Measurements from ENCODE around the gene ADPRHL1.
A peak's percentile ranks its signal among the peaks of the same experiment; 100 is the strongest.

Gene ADPRHL1

GRCh38 chr13:113452942-113453901 lies at the start of gene ADPRHL1:
Gene ADPRHL1, minus strand, starts transcription at chr13:113453488. Its CDS starts 51 bp downstream, at chr13:113453437.
- peak; percentile 6 for DNase-seq

- no peak for DNase-seq
Observed at GRCh38 chr13:113502686-113503085, 49.4 kb upstream of the ADPRHL1 start.

DNA sequence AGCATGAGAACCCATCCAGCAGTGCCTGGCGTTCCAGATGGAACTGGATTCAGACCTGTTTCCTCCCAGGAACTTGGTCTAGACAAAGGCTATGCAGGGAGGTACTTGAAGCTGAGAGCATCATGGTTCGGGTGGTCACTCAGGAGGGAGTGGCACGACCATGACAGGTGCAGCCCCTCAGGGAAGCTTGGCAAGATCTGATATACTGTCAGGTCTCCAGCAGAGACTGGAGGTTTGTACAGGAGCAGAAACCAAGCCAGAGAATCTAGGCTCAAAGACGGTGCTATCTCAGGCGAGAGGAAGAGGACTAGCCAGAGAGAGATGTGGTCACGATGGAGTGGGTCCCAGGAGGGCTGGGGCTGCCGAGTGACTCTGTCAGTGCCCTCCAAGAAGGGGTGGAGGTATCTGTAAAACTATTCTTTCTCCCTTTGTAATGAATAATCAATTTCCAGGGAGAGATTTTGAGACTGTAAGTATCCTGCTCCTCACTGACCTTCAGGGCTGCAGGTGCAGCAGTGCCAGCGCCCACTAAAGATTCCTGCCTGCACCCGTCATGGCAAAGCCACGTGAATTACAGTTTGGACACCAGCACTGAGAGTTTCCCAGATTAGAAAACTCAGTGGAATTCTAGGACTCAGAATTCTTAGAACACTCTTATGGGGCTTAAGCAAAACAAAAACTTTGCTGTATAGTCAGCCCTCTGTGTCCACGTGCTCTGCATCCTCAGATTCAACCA lies 47.4 kb upstream of the ADPRHL1 start:
- no peak for DNase-seq

- no peak for DNase-seq
Observed at GRCh38 chr13:113499936-113500335, 46.6 kb upstream of the ADPRHL1 start.

DNA sequence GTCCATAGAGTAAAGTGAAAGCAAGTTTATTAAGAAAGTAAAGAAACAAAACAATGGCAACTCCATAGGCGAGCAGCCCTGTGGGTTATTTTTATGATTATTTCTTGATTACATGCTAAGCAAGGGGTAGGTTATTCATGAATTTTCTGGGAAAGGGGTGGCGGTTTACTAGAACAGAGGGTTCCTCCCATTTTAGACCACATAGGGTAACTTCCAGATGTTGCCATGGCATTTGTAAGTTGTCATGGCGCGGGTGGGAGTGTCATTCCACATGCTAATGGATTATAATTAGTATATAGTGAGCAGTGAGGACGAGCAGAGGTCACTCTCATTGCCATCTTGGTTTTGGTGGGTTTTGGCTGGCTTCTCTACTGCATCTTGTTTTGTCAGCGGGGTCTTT lies 45.6 kb upstream of the ADPRHL1 start:
- DNase-seq: no peak

DNA sequence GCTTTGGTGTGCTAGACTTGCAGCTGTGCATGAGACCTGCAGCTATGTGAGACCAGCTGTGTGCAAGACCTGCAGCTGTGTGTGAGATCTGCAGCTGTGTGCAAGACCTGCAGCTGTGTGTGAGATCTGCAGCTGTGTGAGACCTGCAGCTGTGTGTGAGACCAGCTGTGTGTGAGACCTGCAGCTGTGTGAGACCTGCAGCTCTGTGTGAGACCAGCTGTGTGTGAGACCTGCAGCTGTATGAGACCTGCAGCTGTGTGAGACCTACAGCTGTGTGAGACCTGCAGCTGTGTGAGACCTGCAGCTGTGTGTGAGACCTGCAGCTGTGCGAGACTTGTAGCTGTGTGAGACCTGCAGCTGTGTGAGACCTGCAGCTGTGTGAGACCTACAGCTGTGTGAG lies 43.9 kb upstream of the ADPRHL1 start:
- no peak for DNase-seq

DNA sequence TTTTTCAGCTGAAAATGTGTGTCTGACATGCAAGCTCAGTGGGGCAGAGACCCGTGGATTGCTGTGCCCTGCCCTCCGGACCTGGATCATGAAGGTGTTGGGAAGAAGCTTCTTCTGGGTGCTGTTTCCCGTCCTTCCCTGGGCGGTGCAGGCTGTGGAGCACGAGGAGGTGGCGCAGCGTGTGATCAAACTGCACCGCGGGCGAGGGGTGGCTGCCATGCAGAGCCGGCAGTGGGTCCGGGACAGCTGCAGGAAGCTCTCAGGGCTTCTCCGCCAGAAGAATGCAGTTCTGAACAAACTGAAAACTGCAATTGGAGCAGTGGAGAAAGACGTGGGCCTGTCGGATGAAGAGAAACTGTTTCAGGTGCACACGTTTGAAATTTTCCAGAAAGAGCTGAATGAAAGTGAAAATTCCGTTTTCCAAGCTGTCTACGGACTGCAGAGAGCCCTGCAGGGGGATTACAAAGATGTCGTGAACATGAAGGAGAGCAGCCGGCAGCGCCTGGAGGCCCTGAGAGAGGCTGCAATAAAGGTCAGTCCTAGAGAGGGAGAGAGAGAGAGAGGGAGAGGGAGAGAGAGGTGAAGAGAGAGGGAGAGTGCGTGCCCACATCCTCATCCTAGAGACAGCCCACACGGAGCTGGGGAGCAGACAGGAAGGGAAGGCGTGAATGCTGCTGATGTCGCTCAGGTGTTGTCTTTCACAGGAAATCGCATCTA lies 42.4 kb upstream of the ADPRHL1 start:
- DNase-seq: no peak

GRCh38 chr13:113493315-113493951 lies 40.1 kb upstream of the ADPRHL1 start:
- DNase-seq: no peak

DNA sequence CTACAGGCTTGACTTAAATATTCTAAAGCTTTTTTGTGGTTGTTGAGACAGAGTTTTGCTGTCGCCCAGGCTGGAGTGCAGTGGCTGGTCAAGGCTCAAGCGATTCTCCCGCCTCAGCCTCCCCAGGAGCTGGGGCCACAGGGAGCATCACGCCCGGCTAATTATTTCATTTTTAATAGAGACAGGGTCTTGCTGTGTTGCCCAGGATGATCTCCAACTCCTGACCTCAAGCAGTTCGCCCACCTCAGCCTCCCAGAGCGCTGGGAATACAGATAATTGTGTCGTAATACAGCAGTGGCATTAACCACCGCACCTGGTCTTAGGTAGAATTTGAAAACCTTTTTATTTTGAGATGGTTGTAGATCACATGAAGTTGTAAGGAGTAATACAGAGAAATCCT lies 38.7 kb upstream of the ADPRHL1 start:
- DNase-seq: no peak

DNA sequence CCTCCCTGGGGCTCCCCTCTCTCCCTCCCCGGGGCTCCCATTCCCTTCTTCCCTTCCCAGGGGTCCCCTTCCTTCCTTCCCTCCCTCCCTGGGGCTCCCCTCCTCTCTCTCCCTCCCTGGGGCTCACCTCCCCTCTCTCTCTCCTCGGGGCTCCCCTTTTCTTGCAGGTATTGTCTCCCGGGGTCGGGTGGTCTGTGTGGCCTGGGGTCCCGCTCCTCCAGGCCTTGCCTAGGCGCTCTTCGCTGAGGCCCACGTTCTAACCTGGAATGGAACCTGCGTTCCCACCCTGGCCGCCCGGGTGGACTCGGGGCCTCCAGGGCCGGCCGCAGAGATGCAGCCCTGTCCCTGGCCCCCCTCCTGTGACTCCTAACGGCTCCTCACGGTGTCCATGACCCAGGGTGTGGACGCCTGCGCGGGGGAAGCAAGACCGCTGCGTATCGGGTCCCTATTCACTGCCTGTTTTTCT lies 38.2 kb upstream of the ADPRHL1 start:
- no peak for DNase-seq

GRCh38 chr13:113490496-113491417 lies 37.5 kb upstream of the ADPRHL1 start, which contains the start of gene DCUN1D2:
Gene DCUN1D2, minus strand, starts transcription at chr13:113490711. Its CDS starts 42 bp downstream, at chr13:113490669.
- DNase-seq: peak; percentile 98

DNA sequence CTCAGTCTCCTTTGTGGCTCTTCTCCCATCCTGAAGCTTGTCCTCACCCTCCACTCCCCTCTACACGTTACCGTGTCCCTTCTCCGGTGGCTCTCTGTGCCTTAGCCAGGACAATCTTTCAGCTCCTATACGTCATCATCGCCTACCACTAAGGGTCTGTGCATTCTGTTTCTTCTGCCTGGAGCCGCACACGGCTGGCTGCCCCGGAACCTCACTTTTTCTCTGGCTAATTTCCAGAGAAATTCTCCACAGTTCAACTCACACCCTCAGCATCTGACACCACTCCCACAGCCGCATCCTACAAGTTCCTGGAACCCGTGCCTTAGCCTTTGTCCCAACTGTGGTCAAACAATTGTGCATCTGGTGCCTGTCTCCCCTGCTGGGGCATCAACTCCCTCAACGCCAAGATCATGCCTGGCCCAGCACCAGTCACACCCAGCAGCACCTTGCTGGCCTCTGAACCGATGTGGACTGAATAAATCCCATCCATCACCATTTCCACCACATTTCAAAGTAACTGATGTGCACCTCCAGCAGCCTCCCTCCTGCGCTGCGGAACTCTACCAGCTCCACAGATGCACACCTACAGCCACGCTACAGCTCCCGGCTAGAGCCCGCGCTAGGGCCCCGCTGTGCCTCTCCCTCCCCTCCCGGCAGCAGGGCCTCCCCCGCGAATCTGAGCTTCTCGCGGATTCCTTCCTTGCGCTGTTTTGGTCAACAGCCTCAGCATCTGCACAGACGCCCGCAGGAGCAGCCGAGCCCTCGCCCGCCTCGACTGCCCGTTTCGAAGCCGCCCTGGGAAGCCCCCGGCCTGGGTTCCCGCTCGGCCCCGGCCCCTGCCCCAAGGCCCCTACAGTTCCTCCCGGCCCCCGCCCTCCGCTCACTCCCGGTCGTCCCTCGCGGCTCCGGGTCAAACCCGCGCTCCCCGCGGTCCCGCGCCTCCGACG lies 36.5 kb upstream of the ADPRHL1 start:
- DNase-seq: peak; percentile 56

DNA sequence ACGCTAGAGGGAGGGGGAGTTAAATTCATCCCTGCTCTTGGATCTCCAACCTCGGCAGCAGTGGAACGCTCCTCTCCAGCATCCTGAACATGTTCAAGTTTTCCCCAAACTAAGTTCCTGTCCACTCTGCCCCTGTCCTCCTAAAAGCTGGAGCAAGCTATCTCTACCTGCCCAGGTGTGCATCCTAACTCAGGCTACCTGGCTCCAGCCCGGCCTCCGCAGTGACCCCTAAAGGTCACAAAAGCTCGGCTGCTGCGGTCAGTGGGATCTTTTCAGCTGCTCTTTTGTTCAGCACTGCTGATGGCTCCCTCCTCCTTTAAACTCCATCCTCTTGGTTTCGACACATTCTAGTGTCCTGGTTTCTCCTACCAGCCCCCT lies 35.9 kb upstream of the ADPRHL1 start:
- no peak for DNase-seq

- no peak for DNase-seq
Observed at GRCh38 chr13:113488283-113488682, 35.0 kb upstream of the ADPRHL1 start.

GRCh38 chr13:113486698-113487097 lies 33.4 kb upstream of the ADPRHL1 start:
- no peak for DNase-seq

DNA sequence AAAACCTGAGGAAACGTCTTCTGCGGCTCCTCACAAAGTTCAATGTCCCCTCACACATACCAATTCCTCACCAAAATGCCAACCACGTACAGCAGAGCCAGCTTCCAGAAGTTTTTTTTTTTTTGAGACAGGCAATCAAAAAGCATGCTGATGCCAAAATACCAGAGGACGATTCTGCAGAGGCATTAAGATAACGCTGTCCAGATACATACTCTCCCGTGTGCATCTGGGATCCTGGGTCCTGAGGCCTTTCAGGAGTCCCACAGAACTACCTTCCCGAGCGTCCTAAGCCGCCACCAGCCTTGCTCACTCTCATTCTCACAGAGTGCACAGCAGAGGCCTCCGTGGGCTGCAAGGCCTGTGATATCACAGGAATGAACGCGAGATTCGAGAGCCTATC lies 32.3 kb upstream of the ADPRHL1 start:
- DNase-seq: no peak

GRCh38 chr13:113483504-113484293 lies 30.4 kb upstream of the ADPRHL1 start:
- no peak for DNase-seq

GRCh38 chr13:113483081-113483480 lies 29.8 kb upstream of the ADPRHL1 start:
- DNase-seq: no peak

DNA sequence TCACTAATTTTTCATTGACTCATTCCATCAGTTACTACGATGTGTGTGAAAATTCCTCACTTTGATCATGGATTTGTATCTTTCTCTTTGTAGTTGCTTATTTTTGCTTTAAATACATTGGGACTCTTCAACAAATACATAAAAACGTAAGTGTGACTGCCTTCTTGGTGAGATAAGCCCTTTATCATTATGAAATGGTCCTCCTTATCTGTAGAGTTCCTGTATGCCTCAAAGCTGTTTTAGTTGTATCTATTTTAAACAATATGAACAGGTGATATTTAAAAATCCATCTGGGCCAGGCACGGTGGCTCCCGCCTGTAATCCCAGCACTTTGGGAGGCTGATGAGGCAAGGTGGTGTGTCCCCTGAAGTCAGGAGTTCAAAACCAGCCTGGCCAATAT lies 25.9 kb upstream of the ADPRHL1 start:
- DNase-seq: no peak
